ENCODE measurements around the gene ACSM2B. TPM values are rescaled to one million over a fixed set of nuclear protein-coding genes. Genes with fewer than 3 reads are reported as not detected.
"Not testable (repeated sequence)": the region's sequence is repeated elsewhere in the genome, so short reads cannot be mapped to it uniquely, and the experiment has no call there.

ACSM2B gene
- total RNA-seq, 4 donors from 2014 or later: not detected

DNA sequence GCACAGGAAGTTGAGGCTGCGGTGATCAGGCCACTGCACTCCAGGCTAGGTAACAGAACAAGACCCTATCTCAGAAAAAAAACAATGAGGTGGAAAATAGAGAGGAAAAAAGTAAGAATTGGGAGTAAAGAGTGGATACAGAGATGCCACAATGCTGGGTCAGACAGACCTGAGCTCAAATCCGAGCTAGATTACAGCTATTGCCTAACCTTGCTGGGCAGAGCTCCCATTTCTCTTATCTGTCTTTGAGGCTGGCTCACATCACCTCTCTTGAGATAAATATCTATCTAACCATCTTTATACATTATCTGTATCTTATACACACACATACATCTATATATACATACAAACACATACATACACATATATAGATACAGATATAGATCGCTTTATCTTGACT is 59.0 kb downstream of the ACSM2B start:
- WGBS, 2 donors: 61 to 70% methylated on average over 3 of the region's 3 CpGs
- intact Hi-C loops (cut with DNase I; ENCODE audit: low total_unique reads): no loop called here
- TF ChIP-seq, protein P1, sequence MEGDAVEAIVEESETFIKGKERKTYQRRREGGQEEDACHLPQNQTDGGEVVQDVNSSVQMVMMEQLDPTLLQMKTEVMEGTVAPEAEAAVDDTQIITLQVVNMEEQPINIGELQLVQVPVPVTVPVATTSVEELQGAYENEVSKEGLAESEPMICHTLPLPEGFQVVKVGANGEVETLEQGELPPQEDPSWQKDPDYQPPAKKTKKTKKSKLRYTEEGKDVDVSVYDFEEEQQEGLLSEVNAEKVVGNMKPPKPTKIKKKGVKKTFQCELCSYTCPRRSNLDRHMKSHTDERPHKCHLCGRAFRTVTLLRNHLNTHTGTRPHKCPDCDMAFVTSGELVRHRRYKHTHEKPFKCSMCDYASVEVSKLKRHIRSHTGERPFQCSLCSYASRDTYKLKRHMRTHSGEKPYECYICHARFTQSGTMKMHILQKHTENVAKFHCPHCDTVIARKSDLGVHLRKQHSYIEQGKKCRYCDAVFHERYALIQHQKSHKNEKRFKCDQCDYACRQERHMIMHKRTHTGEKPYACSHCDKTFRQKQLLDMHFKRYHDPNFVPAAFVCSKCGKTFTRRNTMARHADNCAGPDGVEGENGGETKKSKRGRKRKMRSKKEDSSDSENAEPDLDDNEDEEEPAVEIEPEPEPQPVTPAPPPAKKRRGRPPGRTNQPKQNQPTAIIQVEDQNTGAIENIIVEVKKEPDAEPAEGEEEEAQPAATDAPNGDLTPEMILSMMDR (IDR thresholded peaks at IDR 0.05): no peak
- TF ChIP-seq POLR2A (IDR thresholded peaks at IDR 0.05): no peak
- no peak for DNase-seq (ENCODE audit: low spot score in 2 of 2)
- no peak overlapping the region for H3K4me3 ChIP-seq (ENCODE audit: low read depth, poor library complexity, severe bottlenecking)

DNA sequence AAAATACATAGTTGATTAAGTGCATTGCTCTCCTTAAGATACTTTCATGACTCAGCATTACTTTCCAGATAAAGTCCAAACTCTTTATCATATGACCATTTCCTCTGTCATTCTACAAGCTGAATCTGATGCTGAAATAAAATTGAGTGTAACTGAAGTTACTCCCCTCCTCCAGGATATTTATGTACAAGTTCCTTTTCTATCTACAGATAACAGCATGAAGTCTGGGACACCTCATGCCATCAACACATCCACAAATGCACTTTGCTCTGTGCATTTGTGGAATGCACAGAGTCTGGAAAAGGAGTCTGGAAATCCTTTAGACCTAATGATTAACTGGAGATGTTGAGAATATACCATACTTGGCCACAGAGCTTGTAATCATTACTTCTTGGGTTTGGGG is 60.5 kb downstream of the ACSM2B start:
- no peak for DNase-seq (ENCODE audit: low spot score in 2 of 2)
- TF ChIP-seq, protein P1 (IDR thresholded peaks at IDR 0.05): no peak
- no peak for TF ChIP-seq POLR2A (IDR thresholded peaks at IDR 0.05)
- intact Hi-C loops (cut with DNase I; ENCODE audit: low total_unique reads): no loop called here
- no peak overlapping the region for H3K4me3 ChIP-seq (ENCODE audit: low read depth, poor library complexity, severe bottlenecking)

DNA sequence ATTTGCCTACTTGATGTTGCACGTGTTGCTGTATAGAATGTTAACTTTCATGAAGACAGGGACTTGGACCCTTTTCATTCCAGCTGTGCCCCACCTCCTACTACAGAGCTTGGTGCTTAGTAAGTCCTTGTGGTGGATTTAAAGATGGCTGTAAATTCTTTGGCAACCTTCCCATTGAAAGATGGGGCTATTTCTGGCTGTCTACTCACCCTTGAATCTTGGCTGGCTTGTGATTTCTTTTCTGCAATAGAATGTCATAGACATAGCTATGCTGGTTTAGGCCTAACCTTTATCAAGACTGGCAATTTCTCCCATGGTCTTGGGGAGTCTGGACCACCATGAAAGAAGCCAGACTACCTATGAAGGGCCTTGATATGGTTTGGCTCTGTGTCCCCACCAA is 65.8 kb downstream of the ACSM2B start:
- no peak for TF ChIP-seq POLR2A (IDR thresholded peaks at IDR 0.05)
- TF ChIP-seq, protein P1 (IDR thresholded peaks at IDR 0.05): no peak
- intact Hi-C loops (cut with DNase I; ENCODE audit: low total_unique reads): no loop called here
- WGBS, 2 donors: 61 to 64% methylated on average over 1 of the region's 1 CpG
- no peak overlapping the region for H3K4me3 ChIP-seq (ENCODE audit: low read depth, poor library complexity, severe bottlenecking)
- no peak for DNase-seq (ENCODE audit: low spot score in 2 of 2)

DNA sequence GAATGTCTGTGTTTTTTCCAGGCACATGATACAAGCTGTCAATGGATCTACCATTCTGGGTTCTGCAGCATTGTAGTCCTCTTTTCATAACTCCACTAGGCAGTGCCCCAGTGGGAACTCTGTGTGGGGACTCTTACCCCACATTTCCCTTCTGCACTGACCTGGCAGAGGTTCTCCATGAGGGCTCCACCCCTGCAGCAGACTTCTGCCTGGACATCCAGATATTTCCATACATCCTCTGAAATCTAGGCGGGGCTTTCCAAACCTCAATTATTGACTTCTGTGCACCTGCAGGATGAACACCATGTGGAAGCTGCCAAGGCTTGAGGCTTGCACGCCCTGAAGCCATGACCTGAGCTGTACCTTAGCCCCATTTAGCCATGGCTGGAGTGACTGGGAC is 68.9 kb downstream of the ACSM2B start:
- TF ChIP-seq, protein P1 (IDR thresholded peaks at IDR 0.05): no peak
- TF ChIP-seq POLR2A (IDR thresholded peaks at IDR 0.05): no peak
- DNase-seq (ENCODE audit: low spot score in 2 of 2): no peak
- intact Hi-C loops (cut with DNase I; ENCODE audit: low total_unique reads): no loop called here
- 54 to 93% methylated on average over 2 of the region's 2 CpGs for WGBS, 2 donors
- H3K4me3 ChIP-seq (ENCODE audit: low read depth, poor library complexity, severe bottlenecking): no peak overlapping the region

DNA sequence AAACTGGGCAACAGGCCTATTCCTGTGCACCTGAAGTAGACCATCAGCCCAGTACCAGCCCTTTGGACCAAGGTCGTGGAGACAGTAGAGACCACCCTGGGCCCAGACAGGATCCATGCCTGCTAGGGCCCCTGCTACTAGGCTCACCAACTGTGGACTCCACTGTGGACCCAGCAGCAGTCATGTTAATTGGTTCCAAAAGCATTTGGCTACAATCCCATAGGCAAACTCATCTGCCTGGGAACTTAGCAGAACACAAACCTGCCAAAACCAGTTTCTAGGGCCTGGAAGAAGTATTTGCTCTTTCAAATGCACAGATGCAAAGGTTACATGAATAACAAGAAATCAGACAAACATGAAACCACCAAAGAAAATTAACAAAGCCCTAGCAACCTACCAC is 71.7 kb downstream of the ACSM2B start:
- intact Hi-C loops (cut with DNase I; ENCODE audit: low total_unique reads): no loop called here
- H3K4me3 ChIP-seq (ENCODE audit: low read depth, poor library complexity, severe bottlenecking): no peak overlapping the region
- no peak for DNase-seq (ENCODE audit: low spot score in 2 of 2)
- TF ChIP-seq, protein P1 (IDR thresholded peaks at IDR 0.05): no peak
- no peak for TF ChIP-seq POLR2A (IDR thresholded peaks at IDR 0.05)
- WGBS, 2 donors: 55 to 73% methylated on average over 1 of the region's 1 CpG

DNA sequence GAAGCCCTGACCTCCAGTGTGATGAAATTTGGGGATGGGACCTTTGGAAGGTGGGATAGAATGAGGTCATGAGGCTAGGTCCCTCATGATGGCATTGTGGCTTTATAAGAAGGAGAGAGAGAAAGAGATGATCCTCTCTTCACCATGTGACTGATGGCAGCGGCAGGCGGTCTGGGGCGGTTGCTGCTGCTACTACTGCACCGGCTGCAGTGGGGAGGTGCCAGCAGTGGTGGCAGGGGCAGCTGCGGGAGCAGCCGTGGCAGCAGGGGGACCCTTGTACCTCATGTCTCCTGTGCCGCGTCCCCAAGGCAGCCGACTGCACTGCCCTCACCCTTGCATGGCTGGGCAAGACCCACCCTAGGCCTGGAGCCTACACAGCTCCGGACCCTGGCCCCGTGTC is 84.7 kb downstream of the ACSM2B start:
- H3K4me3 ChIP-seq (ENCODE audit: low read depth, poor library complexity, severe bottlenecking); intact Hi-C loops (cut with DNase I; ENCODE audit: low total_unique reads); DNase-seq (ENCODE audit: low spot score in 2 of 2): not testable (repeated sequence)
- WGBS, 2 donors: no CpG with 5 or more reads among the region's 11 CpGs

DNA sequence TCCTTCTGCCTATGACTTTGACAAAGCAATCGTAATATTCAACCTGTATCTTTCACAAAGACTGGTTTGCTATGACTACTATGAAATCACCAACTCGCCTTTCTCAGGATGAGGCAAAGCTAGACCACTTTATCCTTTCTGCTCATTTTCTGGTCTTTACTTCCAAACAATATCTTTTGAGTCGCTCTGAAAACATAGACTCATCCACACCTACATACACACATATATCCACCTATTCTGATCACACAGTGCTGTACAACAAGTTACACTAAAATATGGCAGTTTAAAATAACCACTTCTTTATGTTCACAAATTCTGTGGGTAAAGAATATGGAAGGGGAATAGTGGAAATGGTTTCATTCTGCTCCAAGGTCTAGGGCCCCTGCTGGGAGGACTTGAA is 85.2 kb downstream of the ACSM2B start:
- WGBS, 2 donors: no CpG with 5 or more reads among the region's 3 CpGs
- H3K4me3 ChIP-seq (ENCODE audit: low read depth, poor library complexity, severe bottlenecking); DNase-seq (ENCODE audit: low spot score in 2 of 2); intact Hi-C loops (cut with DNase I; ENCODE audit: low total_unique reads): not testable (repeated sequence)

Other genes starting within 250 kb of the ACSM2B start
- 1 to 10 TPM in 2 of 4 donors, under 1 TPM in 1, not detected in 1; 0.46 to 3.7 (median 2.3) TPM for gene GP2, start 248.9 kb downstream of the ACSM2B start, total RNA-seq
- gene UMOD, start 223.7 kb downstream of the ACSM2B start, total RNA-seq: not detected
- not detected for gene PDILT, start 171.6 kb downstream of the ACSM2B start, total RNA-seq
- gene ACSM5, start 166.8 kb downstream of the ACSM2B start, total RNA-seq: 1 to 10 TPM; 1.5 to 5.5 (median 2.9) TPM
- gene ACSM2A, start 124.8 kb downstream of the ACSM2B start, total RNA-seq: not detected
- gene ACSM1, start 121.3 kb upstream of the ACSM2B start, total RNA-seq: 1 to 10 TPM in 1 of 4 donors, under 1 TPM in 3; 0.49 to 1.1 (median 0.57) TPM
- gene THUMPD1, start 165.5 kb upstream of the ACSM2B start, total RNA-seq: 10 to 100 TPM; 40.5 to 73.7 (median 67.0) TPM
- 10 to 100 TPM in 1 of 4 donors, 1 to 10 TPM in 3; 4.8 to 21.5 (median 6.6) TPM for gene ACSM3, start 187.6 kb upstream of the ACSM2B start, total RNA-seq
- 10 to 100 TPM in 3 of 4 donors, 1 to 10 TPM in 1; 6.7 to 15.5 (median 12.0) TPM for gene ERI2, start 230.1 kb upstream of the ACSM2B start, total RNA-seq
- gene REXO5, start 230.2 kb upstream of the ACSM2B start, total RNA-seq: 10 to 100 TPM in 1 of 4 donors, 1 to 10 TPM in 3; 2.0 to 10.6 (median 6.2) TPM